ENCODE measurements around the gene RAP1GDS1. TPM values are rescaled to one million over a fixed set of nuclear protein-coding genes. Genes with fewer than 3 reads are reported as not detected.

Gene RAP1GDS1, protein sequence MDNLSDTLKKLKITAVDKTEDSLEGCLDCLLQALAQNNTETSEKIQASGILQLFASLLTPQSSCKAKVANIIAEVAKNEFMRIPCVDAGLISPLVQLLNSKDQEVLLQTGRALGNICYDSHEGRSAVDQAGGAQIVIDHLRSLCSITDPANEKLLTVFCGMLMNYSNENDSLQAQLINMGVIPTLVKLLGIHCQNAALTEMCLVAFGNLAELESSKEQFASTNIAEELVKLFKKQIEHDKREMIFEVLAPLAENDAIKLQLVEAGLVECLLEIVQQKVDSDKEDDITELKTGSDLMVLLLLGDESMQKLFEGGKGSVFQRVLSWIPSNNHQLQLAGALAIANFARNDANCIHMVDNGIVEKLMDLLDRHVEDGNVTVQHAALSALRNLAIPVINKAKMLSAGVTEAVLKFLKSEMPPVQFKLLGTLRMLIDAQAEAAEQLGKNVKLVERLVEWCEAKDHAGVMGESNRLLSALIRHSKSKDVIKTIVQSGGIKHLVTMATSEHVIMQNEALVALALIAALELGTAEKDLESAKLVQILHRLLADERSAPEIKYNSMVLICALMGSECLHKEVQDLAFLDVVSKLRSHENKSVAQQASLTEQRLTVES
- 10 to 100 TPM; 66.8 to 78.7 (median 73.0) TPM for total RNA-seq (2021; fragmentation: NEBNext Ultra II Directional; extraction: Animal tissue kit (Norgen Biotek cat#: 25700))
- long read RNA-seq, transcript RAP1GDS1-205 (15 exons, 3,681 nt), result major isoform, 47 of 123 reads
- long read RNA-seq, transcript RAP1GDS1-203 (14 exons, 2,085 nt), result minor isoform, 8 of 123 reads
- long read RNA-seq, transcript RAP1GDS1-204 (14 exons, 1,942 nt), result minor isoform, 11 of 123 reads
- long read RNA-seq, transcript RAP1GDS1-202 (15 exons, 2,092 nt), result minor isoform, 17 of 123 reads
- long read RNA-seq, partial matches to known transcripts, result 8 of 123 reads
- long read RNA-seq, other reads (novel, unspliced or antisense), result 28 of 123 reads

DNA sequence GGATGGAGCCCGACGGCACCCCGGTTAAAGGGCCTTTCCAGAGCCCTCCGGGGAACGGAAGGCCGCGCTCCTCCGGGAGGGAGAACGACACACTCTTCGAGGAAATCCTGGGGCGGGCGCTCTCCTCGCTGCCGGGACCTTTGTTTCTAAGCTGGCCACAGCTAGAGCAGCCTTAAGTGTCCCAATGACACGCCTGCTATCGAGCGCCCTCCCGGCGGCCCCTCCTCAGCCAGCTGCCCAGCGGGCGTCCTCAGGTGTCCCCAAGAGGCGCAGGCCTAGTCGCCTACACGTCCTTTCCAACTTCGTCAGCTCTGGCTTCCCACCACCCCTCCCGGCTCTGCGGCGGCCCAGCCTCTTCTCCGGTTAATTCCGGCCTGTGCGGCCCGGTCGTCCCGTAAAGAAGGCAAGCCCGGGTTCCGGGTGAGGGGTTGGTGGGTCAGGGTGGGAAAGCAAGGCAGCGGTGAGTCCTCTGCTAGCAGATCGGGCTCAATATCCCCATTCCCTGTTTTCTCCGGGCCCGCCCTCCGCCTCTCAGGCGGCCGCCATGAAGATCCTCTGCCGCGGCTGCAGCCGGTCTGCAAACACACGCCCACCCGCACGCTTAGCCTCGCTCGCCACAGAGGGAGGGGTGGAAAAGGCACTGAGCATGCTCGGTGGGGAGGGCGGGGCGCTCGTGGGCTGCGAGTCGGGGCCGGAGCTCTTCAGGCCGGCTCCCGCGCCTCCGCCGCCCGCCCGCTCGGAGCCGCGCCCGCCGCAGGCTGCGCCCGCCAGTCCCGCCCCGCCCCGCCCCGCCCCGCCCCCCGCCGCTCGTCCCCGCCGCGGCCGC is at the start of gene RAP1GDS1:
Gene RAP1GDS1, plus strand, starts transcription at position 806 of the 826 bp plus-strand sequence. CDS start 182 bp downstream, outside the sequence.
- TF ChIP-seq, protein P1, sequence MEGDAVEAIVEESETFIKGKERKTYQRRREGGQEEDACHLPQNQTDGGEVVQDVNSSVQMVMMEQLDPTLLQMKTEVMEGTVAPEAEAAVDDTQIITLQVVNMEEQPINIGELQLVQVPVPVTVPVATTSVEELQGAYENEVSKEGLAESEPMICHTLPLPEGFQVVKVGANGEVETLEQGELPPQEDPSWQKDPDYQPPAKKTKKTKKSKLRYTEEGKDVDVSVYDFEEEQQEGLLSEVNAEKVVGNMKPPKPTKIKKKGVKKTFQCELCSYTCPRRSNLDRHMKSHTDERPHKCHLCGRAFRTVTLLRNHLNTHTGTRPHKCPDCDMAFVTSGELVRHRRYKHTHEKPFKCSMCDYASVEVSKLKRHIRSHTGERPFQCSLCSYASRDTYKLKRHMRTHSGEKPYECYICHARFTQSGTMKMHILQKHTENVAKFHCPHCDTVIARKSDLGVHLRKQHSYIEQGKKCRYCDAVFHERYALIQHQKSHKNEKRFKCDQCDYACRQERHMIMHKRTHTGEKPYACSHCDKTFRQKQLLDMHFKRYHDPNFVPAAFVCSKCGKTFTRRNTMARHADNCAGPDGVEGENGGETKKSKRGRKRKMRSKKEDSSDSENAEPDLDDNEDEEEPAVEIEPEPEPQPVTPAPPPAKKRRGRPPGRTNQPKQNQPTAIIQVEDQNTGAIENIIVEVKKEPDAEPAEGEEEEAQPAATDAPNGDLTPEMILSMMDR (IDR thresholded peaks at IDR 0.05), result no peak
- peak within 1 kb of the TSS; percentile 99 for H3K27ac Mint-ChIP-seq
- H3K9me3 Mint-ChIP-seq, result no peaks in the 10 kb centered on the region
- H3K27me3 Mint-ChIP-seq (ENCODE audit: insufficient read depth), result no peaks in the 10 kb centered on the region; the same call in 1 of the 2 replicates
- H3K4me3 Mint-ChIP-seq, result peak within 1 kb of the TSS; percentile 100
- peaks cover 53% of the 10 kb centered on the region for H3K4me1 Mint-ChIP-seq (ENCODE audit: low read depth)
- peak; percentile 93 for DNase-seq
- H3K36me3 Mint-ChIP-seq (ENCODE audit: low read depth), result peaks cover 14% of the 10 kb centered on the region

DNA sequence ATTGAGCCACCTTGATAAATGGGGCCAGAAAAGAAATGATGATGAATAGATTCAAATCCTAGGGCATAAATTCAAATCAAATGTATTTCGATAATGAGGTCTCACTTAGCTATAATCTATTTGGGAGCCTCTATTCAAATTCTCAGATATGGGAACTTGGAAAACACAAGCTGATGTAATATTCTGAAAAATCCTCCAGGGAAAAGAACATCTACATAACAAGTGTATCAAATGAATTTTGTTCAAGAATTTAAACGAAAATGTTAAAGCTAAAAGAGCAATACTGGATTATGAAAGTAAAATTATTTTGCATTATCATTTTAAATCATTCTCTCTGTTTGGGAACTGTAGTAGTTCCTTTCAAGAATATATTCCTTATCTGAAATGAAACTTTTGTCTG is 38.9 kb upstream of the RAP1GDS1 start:
- no peak overlapping the region for H3K27ac Mint-ChIP-seq

DNA sequence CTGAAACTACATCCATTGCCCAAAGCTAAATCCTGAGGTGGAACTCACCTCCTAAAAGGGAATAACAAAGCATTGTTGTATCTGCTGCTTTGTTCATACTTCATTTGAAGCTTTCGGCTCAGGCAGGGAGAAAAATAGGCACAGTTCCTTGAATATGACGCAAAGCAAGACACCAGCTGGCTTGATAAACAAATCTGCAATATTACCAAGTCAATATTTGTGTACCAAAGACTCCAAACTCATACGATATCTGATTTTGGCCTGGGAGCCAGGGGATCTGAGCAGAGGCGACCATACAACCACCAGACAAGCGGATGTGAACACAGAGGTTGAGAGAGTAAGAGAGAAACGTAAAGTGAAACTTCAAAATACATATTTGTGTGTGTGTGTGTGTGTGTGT is 34.8 kb upstream of the RAP1GDS1 start:
- Mint-ChIP-seq H3K27me3 (ENCODE audit: insufficient read depth) (no peaks in the 10 kb centered on the region), H3K4me1 (ENCODE audit: low read depth) (0 out of 2 replicates have a peak, but pooled peaks cover 5% of the 10 kb centered on the region), H3K27ac (no peak overlapping the region), H3K36me3 (ENCODE audit: low read depth) (no peaks in the 10 kb centered on the region), H3K9me3 (no peaks in the 10 kb centered on the region), H3K4me3 (no peak overlapping the region)
- no peak for DNase-seq
- TF ChIP-seq, protein P1 (IDR thresholded peaks at IDR 0.05), result no peak

More for the DNA sequence above, 38.9 kb upstream of the RAP1GDS1 start:
- Mint-ChIP-seq H3K27me3 (ENCODE audit: insufficient read depth) (peaks cover 12% of the 10 kb centered on the region), H3K4me3 (no peak overlapping the region), H3K4me1 (ENCODE audit: low read depth) (0 out of 2 replicates have a peak, but pooled peaks cover 5% of the 10 kb centered on the region), H3K36me3 (ENCODE audit: low read depth) (no peaks in the 10 kb centered on the region), H3K9me3 (no peaks in the 10 kb centered on the region)
- no peak for DNase-seq
- TF ChIP-seq, protein P1 (IDR thresholded peaks at IDR 0.05), result no peak

DNA sequence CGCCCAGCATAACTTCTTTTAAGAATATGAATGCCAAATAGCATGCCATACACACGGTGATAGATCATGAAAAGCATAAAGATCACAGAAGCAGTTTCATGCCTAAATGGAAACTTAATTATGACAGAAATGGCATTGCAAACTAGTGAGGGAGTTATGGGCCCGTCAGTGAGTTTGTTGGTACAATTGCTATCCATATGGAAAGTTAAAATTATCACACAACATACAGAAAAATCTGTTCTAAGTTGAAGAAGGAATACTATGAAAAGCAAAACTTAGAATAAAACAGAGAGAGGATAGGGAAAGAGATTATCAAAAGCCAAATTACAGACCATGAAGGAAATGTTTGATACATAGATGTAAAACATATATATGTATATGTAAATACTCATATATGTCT is 30.2 kb upstream of the RAP1GDS1 start:
- Mint-ChIP-seq H3K27ac (no peak overlapping the region), H3K4me1 (ENCODE audit: low read depth) (0 out of 2 replicates have a peak, but pooled peaks cover 5% of the 10 kb centered on the region), H3K36me3 (ENCODE audit: low read depth) (no peaks in the 10 kb centered on the region), H3K9me3 (no peaks in the 10 kb centered on the region), H3K4me3 (no peak overlapping the region), H3K27me3 (ENCODE audit: insufficient read depth) (no peaks in the 10 kb centered on the region)
- TF ChIP-seq, protein P1 (IDR thresholded peaks at IDR 0.05), result no peak
- no peak for DNase-seq

DNA sequence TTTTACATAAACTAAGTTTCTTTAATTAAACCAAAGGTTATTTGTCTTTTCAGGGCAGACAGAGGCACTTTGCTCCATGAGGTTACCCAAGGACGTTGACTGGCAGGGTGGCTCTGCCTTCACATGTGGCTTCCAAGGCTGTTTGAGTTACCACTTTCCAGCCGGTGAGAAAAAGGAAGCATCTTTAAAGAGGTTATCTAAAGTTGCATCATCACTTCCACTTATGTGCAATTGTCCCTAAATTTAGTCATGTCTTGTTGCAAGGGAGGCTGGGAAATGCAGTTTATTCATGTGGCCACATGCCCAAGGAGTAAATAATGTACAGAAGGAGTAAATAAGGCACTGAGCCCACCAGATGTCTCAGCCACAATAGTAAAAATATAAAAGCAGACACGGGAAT is 29.0 kb upstream of the RAP1GDS1 start:
- no peak overlapping the region for H3K27ac Mint-ChIP-seq
- DNase-seq, result no peak
- no peaks in the 10 kb centered on the region for H3K9me3 Mint-ChIP-seq
- no peak overlapping the region for H3K4me3 Mint-ChIP-seq
- H3K36me3 Mint-ChIP-seq (ENCODE audit: low read depth), result no peaks in the 10 kb centered on the region
- TF ChIP-seq, protein P1 (IDR thresholded peaks at IDR 0.05), result no peak
- peaks cover 2% of the 10 kb centered on the region; the same call in 1 of the 2 replicates for H3K27me3 Mint-ChIP-seq (ENCODE audit: insufficient read depth)
- no peaks in the 10 kb centered on the region for H3K4me1 Mint-ChIP-seq (ENCODE audit: low read depth)

All from HFFc6 (cell line).